HepG2 (cell line): Measurements from ENCODE around the gene LCAT. TPM values are rescaled to one million over a fixed set of nuclear protein-coding genes. Genes with fewer than 3 reads are reported as not detected.
A peak's percentile ranks its signal among the peaks of the same experiment; 100 is the strongest.

ENCODE experiments used
- ATF5 ChIP-seq: sonication (generic); formaldehyde crosslinking; IDR thresholded peaks from 2 replicates; pipeline ENCODE4 v1.4.0; 2020; ENCODE audit warnings: mild to moderate bottlenecking, low read depth, missing genetic modification reagents
- BORCS8-MEF2B ChIP-seq: sonication (generic); formaldehyde crosslinking; IDR thresholded peaks from 2 replicates; pipeline ENCODE4 v1.8.0; 2022; ENCODE audit warnings: mild to moderate bottlenecking, missing genetic modification reagents
- HOXA3 ChIP-seq: sonication (generic); formaldehyde crosslinking; IDR thresholded peaks from 2 replicates; pipeline ENCODE4 v1.5.0; 2020; ENCODE audit warnings: missing genetic modification reagents
- LCORL ChIP-seq, 2 experiments: fragments of 450-650 bp in 1 of 2; sonication (generic) in 1 of 2; formaldehyde crosslinking in 1 of 2; IDR thresholded peaks; 2 replicates each; pipeline versions ENCODE4 v1.5.0 to v1.6.1; 2017 to 2020; ENCODE audit warnings: antibody characterized with exemption in 1 of 2, missing genetic modification reagents in 1 of 2
- MAX ChIP-seq: IDR thresholded peaks from 2 replicates; pipeline ENCODE4 v1.6.1; 2012; ENCODE audit warnings: inconsistent platforms
- MAZ ChIP-seq, 2 experiments: sonication (generic) in 1 of 2; formaldehyde crosslinking in 1 of 2; IDR thresholded peaks; 2 replicates each; pipeline versions ENCODE4 v1.5.0 to v1.6.1; 2012 to 2020; ENCODE audit warnings: low read depth in 2 of 2, mild to moderate bottlenecking in 2 of 2, borderline replicate concordance in 1 of 2, improper control_type of control experiment in 1 of 2, low read length in 1 of 2, missing genetic modification reagents in 1 of 2, moderate library complexity in 1 of 2
- MTA1 ChIP-seq: sonication (generic); formaldehyde crosslinking; IDR thresholded peaks from 2 replicates; pipeline ENCODE4 v1.4.0; 2020; ENCODE audit warnings: missing genetic modification reagents, mild to moderate bottlenecking, borderline replicate concordance
- NONO ChIP-seq, 2 experiments: fragments of 450-650 bp in 1 of 2; sonication (generic) in 1 of 2; formaldehyde crosslinking in 1 of 2; IDR thresholded peaks in 1 of 2; conservative IDR thresholded peaks in 1 of 2; 2 replicates each; pipeline versions ENCODE4 v1.6.1 to v1.8.0; 2017 to 2022; ENCODE audit warnings: mild to moderate bottlenecking in 1 of 2, missing genetic modification reagents in 1 of 2, moderate library complexity in 1 of 2
- NR2F1 ChIP-seq, 2 experiments: fragments of 450-650 bp in 1 of 2; formaldehyde crosslinking in 1 of 2; IDR thresholded peaks; 2 replicates each; pipeline versions ENCODE4 v1.5.0 to v1.6.1; 2016 to 2020; ENCODE audit warnings: mild to moderate bottlenecking in 1 of 2, missing compliant biosample characterization in 1 of 2, missing genetic modification reagents in 1 of 2, moderate library complexity in 1 of 2
- RARA ChIP-seq: IDR thresholded peaks from 2 replicates; pipeline ENCODE4 v1.6.1; 2016; ENCODE audit warnings: missing genetic modification reagents, missing compliant biosample characterization
- SNAI1 ChIP-seq: sonication (generic); formaldehyde crosslinking; IDR thresholded peaks from 2 replicates; pipeline ENCODE4 v1.5.0; 2020; ENCODE audit warnings: mild to moderate bottlenecking, missing genetic modification reagents, borderline replicate concordance
- SP5 ChIP-seq: IDR thresholded peaks from 2 replicates; pipeline ENCODE4 v1.6.1; 2016; ENCODE audit warnings: low read depth, borderline replicate concordance
- SPEN ChIP-seq: sonication (generic); formaldehyde crosslinking; IDR thresholded peaks from 2 replicates; pipeline ENCODE4 v1.5.1; 2020; ENCODE audit warnings: low read depth, mild to moderate bottlenecking, missing genetic modification reagents
- SRSF4 ChIP-seq: fragments of 200-400 bp; formaldehyde crosslinking; IDR thresholded peaks from one replicate; pipeline ENCODE4 v1.6.1; 2018; ENCODE audit warnings: mild to moderate bottlenecking, low read depth, low read length, moderate library complexity; ENCODE audit not compliant: poor library complexity, severe bottlenecking
- SRSF9 ChIP-seq: fragments of 200-400 bp; formaldehyde crosslinking; IDR thresholded peaks from 2 replicates; pipeline ENCODE4 v1.6.1; 2018; ENCODE audit warnings: borderline replicate concordance, mild to moderate bottlenecking, low read depth, low read length; ENCODE audit not compliant: insufficient read depth, poor library complexity, severe bottlenecking
- ZFP90 ChIP-seq: sonication (generic); formaldehyde crosslinking; IDR thresholded peaks from 2 replicates; pipeline ENCODE4 v1.8.0; 2022; ENCODE audit warnings: missing genetic modification reagents, mild to moderate bottlenecking, inconsistent platforms, borderline replicate concordance
- ZFY ChIP-seq: sonication (generic); formaldehyde crosslinking; IDR thresholded peaks from 2 replicates; pipeline ENCODE4 v1.4.0; 2020; ENCODE audit warnings: missing genetic modification reagents
- ZMAT3 ChIP-seq: sonication (generic); formaldehyde crosslinking; conservative IDR thresholded peaks from 2 replicates; pipeline ENCODE4 v1.7.0; 2021; ENCODE audit warnings: missing genetic modification reagents
- ZNF317 ChIP-seq: sonication (generic); formaldehyde crosslinking; IDR thresholded peaks from 2 replicates; pipeline ENCODE4 v1.5.0; 2020; ENCODE audit warnings: mild to moderate bottlenecking, missing genetic modification reagents
- ZNF329 ChIP-seq: sonication (generic); formaldehyde crosslinking; IDR thresholded peaks from 2 replicates; pipeline ENCODE4 v1.9.0; 2021; ENCODE audit warnings: low read depth, mild to moderate bottlenecking, missing genetic modification reagents
- ZNF451 ChIP-seq: sonication (generic); formaldehyde crosslinking; IDR thresholded peaks from 2 replicates; pipeline ENCODE4 v1.5.0; 2020; ENCODE audit warnings: mild to moderate bottlenecking, missing genetic modification reagents
- ZNF746 ChIP-seq: sonication (generic); formaldehyde crosslinking; IDR thresholded peaks from 2 replicates; pipeline ENCODE4 v1.8.0; 2022; ENCODE audit warnings: mild to moderate bottlenecking, missing genetic modification reagents
- polyA plus RNA-seq, 8 experiments: library from polyadenylated mRNA; depleted of rRNA in 3 of 8; stranded (reverse) in 7 of 8; unstranded in 1 of 8; fragments of >200 nt; fragmentation: Illumina TruSeq in 4 of 8; extraction: Trizol in 4 of 8; gene quantifications; 2 replicates each; pipeline versions ENCODE4 v1.2.1 to v1.2.3, GENCODE V29; 2011 to 2016; ENCODE audit warnings: low read depth in 4 of 8, missing spikeins in 1 of 8, mixed read lengths in 1 of 8; ENCODE audit not compliant: insufficient read depth in 1 of 8
- total RNA-seq, 5 experiments: library from RNA; depleted of rRNA; stranded (reverse); fragments of >200 nt; fragmentation: Illumina TruSeq; extraction: Trizol; gene quantifications; 2 replicates each; pipeline ENCODE4 v1.2.3, GENCODE V29; 2016; ENCODE audit warnings: low read depth in 1 of 5
- TF ChIP-seq, protein P1 (sequence below): sonication (generic); formaldehyde crosslinking; IDR thresholded peaks from 2 replicates; pipeline ENCODE4 v1.8.0; 2022; ENCODE audit warnings: mild to moderate bottlenecking, missing genetic modification reagents

The LCAT gene
- total and polyA plus RNA-seq, 2 of the 13 experiments (the other 11 are each of a cell fraction or from before 2014, with no cell fraction given), result 36.1 to 38.9 TPM

DNA sequence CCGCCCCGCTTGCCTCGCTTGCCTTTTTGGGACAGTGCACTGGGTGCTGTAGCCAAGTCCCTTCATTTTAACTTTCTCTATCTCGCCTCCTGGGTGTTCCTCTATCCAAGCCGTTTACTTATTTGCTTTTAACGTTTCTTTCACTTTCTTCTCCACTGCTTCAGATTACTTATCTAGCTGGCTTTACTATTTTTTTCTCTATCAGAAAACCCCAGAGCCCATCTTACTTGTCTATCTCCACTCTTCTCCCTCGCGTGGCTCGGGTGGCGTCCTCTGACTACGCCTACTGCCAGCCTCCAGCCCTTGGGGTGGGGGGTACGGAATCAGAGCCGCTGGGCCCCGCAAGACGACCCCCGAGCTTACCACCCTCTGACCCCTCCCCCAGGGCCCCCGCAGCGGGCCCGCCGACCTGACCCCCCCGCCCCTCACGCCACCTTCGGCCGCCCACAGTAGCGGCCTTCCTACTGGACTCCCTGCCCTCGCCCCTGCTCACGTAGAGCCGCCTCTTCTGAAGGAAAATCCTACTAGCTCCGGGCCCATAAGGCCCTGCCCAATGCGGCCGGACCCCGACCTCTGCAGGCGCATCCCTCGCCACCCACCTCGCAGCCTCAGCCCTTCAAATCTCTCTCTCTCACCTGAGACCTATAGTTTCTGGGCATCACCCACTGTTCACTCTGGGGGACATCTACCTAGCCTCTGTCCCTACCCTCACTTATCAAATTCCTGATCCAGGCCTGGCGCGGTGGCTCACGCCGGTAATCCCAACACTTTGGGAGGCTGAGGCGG, 25.5 kb upstream of the LCAT start (continued):
- TF ChIP-seq ZNF746 (0 out of 2 replicates have a peak, but pooled peaks have one; percentile 9), ZMAT3 (CRISPR knock-in tag) (peak; percentile 13; the same call in 1 of the 2 replicates), ZFP90 (no peak), RARA (CRISPR knock-in tag) (peak; percentile 7; the same call in 1 of the 2 replicates), NR2F1 (CRISPR knock-in tag; IDR thresholded peaks at IDR 0.05) (no peak), ATF5 (CRISPR knock-in tag) (no peak), ZNF451 (no peak), LCORL (IDR thresholded peaks at IDR 0.05) (no peak), LCORL (CRISPR knock-in tag; IDR thresholded peaks at IDR 0.05) (peak; percentile 69; the same call in 1 of the 2 replicates), MAZ (IDR thresholded peaks at IDR 0.05; ENCODE audit: borderline replicate concordance, low read depth, low read length) (0 out of 2 replicates have a peak, but pooled peaks have one; percentile 30), MAZ (CRISPR knock-in tag; IDR thresholded peaks at IDR 0.05; ENCODE audit: low read depth) (no peak), ZFY (peak; percentile 76), ZNF317 (CRISPR knock-in tag) (0 out of 2 replicates have a peak, but pooled peaks have one; percentile 33), SRSF9 (no peak), SNAI1 (CRISPR knock-in tag) (peak; percentile 15; the same call in 1 of the 2 replicates), SPEN (CRISPR knock-in tag) (peak; percentile 59; the same call in 1 of the 2 replicates), MAX (peak; percentile 44), HOXA3 (no peak; the same call in 1 of the 2 replicates), ZNF329 (0 out of 2 replicates have a peak, but pooled peaks have one; percentile 14), SRSF4 (no peak), BORCS8-MEF2B (CRISPR knock-in tag) (peak; percentile 56; the same call in 1 of the 2 replicates), SP5 (CRISPR knock-in tag) (no peak; the same call in 1 of the 2 replicates), NONO (IDR thresholded peaks at IDR 0.05) (no peak), NONO (CRISPR knock-in tag; conservative IDR thresholded peaks at IDR 0.05) (no peak), MTA1 (CRISPR knock-in tag) (peak; percentile 33; the same call in 1 of the 2 replicates)
- TF ChIP-seq, protein P1, sequence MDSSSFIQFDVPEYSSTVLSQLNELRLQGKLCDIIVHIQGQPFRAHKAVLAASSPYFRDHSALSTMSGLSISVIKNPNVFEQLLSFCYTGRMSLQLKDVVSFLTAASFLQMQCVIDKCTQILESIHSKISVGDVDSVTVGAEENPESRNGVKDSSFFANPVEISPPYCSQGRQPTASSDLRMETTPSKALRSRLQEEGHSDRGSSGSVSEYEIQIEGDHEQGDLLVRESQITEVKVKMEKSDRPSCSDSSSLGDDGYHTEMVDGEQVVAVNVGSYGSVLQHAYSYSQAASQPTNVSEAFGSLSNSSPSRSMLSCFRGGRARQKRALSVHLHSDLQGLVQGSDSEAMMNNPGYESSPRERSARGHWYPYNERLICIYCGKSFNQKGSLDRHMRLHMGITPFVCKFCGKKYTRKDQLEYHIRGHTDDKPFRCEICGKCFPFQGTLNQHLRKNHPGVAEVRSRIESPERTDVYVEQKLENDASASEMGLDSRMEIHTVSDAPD (CRISPR knock-in tag), result no peak
